ENCODE data around the gene IL1RAP.

The IL1RAP gene

DNA sequence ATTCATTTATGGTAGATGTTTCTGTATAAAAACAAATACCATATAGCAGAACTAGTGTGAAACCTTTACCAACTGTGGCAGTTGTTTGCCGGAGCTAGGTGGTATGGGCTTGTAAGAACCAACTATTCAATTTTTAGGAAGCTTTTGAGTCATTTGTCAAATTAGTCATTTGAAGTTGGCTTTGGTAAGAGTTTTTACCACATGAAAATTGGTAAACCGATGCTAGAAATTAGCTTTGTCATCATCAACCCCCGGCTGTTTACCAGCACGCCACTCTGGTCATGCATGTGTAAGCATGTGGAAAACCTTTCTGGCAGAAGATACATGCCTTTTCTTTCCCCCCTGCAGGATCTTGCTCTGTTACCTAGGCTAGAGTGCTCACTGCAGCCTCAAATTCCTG is 63.3 kb downstream of the IL1RAP start:
- no peak for DNase-seq (ENCODE audit: low spot score)

DNA sequence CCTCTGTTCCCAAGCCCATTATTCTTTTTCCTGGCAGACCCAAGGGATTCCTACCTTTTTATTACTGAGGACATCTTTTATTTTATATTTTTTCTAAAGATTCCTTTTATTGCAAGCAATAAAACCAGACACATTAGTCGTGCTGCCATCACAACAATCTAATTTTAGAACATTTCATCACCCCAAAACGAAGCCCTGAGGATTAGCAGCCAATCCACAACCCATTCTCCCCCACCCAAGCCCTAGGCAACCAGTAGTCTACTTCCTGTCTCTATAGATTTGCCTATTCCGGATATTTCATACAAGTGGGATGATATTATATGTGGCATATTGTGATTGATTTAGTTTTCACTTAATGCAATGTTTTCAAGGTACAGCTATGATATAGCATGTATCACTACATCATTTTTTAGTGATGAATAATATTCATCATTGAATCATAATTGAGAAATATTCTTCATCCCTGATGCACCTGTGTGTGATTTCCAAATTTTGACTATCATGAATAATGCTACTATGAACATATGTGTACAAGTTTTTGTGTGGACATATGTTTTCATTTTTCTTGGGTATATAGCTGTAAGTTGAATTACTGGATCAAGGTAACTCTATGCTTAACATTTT is 65.7 kb downstream of the IL1RAP start:
- DNase-seq (ENCODE audit: low spot score): no peak

- no peak for DNase-seq (ENCODE audit: low spot score)
Measured at GRCh38 chr3:190580417-190580816, 66.5 kb downstream of the IL1RAP start.

DNA sequence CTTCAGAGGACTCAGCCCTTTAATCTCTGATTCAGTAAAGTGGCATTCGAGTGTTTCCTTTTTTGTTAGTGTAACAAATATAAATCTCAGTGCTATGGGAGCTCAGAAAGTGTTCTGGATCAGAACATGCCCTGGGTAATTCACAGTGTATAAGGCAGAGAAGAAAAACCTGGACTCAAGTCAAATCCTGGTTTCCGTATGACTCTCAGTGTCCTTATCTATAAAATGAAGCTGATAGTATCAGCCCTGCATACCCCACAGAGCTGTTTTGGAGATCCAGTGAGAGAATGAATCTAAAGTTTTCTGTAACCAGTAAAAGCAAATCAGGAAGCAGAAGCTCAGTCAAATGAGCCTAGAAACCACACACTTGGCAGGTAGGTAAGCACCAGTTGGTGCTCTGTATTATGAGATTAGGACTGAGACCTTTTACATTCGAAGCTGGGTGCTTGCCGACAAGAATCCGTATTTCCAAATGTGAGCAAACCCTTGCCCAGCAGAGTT is 67.2 kb downstream of the IL1RAP start:
- DNase-seq (ENCODE audit: low spot score): no peak

DNA sequence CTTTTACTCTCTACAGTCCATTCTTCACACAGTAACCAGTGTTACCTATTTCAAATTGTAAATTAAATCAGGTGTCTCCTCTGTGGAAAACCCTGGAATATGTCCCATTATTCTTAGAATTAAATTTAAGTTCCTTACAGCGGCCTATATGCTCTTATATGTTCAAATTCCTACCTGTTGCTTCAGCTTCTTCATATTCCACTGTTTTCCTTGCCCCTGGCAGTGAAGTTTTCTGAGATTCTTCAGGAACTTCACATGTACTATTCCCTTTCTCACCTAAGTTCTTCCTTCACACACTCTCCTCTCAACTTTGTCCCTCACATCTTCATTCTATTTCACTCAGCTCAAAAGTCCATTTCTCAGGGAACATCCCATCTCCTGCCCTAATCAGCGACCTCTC is 68.8 kb downstream of the IL1RAP start:
- no peak for DNase-seq (ENCODE audit: low spot score)

DNA sequence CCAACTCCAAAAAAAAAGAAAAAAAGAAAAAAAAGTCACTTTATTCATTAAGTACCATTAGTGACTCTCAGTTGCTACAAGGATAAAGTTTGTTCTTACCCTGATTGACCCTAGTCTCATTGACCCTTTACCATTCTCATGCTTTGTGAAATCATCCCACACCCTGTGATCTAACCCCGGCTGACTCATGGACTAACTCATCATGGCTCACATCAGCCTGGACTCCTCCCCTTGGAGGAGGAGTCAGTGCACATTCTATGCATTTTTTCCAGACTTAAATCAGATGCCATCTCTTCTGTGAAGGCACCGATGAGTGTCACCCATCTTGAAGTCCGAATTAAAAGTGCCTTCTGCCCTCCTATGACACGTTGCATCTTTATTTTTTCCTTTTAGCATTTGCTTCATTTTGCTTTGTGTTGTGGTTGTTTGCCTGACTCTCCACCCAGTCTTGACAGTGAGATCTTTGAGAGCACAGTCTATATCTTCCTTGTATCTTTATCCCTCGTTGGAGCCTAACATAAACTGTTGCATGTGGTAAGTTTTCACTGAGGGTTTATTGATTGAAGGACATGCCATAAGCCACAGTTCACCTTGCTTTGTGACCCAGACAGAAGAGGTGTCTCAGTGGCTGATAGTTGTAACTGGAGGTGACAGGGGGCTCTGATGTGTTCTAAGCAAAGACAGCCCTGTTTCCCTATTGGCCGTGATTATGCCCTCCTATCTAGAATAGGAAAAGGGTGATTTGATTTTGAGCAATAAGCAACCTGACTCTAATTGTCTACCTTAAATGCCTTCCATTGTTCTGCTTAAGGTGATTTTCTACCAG is 72.1 kb downstream of the IL1RAP start:
- peak; percentile 87 for DNase-seq (ENCODE audit: low spot score)

DNA sequence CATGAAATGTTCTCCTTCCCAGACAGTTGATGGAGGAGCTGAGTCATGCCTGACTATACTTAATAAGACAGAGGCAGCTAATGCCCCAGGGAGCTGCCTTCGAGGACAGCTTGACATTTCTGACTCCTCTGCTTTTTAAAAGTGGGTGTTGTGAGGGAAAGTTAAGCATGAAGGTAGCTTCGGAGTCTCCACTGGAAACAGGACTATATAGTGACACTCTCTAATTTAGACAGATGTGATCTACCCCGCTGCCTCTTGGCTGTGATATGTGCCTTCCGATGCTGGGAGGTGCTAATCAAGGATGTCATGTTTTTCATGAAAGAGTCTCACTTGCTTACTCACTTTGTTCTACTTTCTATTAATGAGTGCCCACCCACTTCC is 72.7 kb downstream of the IL1RAP start:
- DNase-seq (ENCODE audit: low spot score): peak; percentile 73

GRCh38 chr3:190588570-190588969 is 74.7 kb downstream of the IL1RAP start:
- no peak for DNase-seq (ENCODE audit: low spot score)

DNA sequence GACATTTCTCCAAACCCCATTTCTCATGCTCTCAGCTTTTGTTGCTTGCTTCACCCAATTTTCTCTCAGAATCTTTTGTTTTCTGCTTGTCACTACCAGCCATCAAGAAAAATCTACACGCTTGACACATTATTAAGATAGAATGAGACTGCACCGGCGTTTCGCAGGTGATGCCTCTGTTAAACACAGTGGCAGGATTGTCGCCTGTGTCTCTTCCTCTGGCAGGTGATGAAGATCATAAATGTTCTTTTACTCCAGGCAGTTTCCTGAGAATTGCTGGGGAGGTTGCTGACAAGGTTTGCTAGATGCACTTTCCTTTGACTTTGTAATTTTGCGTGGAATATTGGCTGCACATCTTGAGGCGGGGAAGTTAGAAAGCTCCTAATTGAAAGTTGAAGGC is 75.4 kb downstream of the IL1RAP start:
- no peak for DNase-seq (ENCODE audit: low spot score)

- DNase-seq (ENCODE audit: low spot score): no peak
Measured at GRCh38 chr3:190591080-190591479, 77.2 kb downstream of the IL1RAP start.

DNA sequence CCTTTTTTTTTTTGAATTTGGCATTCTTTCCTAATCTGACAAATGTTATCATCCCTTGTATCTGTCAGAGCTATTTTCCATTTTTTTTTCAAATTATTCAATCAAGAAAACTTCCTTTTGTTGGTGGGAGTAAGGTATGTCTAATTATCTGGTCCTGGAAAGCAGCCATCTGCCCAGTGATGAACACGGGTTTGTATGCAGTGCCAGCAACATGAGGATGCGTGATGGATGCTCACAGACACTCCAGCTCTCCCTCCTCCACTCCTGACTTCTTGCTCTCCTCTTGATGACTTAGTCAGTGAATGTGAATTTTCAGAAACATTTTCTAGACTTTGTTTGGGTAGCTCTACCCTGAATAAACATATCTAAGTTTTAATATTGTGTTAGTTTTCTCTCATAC is 79.2 kb downstream of the IL1RAP start:
- no peak for DNase-seq (ENCODE audit: low spot score)

DNA sequence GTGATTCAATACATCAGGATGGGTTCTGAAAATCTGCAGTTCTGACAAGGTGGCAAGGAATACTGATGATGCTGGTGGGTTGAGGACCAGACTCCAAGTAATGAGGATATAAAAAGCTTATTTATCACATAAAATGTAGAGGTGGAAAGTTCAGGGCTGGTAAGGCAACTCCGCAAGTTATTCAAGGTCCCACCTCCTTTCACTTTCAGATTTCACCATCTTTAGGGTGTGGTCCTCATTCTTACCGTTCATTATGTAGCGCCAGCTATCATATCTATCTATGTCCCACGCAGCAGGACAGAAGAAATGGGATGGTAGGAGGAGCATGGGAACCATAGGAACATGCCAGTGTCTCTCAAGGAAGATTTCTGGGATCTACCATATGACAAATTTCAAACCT is 80.3 kb downstream of the IL1RAP start:
- no peak for DNase-seq (ENCODE audit: low spot score)

DNA sequence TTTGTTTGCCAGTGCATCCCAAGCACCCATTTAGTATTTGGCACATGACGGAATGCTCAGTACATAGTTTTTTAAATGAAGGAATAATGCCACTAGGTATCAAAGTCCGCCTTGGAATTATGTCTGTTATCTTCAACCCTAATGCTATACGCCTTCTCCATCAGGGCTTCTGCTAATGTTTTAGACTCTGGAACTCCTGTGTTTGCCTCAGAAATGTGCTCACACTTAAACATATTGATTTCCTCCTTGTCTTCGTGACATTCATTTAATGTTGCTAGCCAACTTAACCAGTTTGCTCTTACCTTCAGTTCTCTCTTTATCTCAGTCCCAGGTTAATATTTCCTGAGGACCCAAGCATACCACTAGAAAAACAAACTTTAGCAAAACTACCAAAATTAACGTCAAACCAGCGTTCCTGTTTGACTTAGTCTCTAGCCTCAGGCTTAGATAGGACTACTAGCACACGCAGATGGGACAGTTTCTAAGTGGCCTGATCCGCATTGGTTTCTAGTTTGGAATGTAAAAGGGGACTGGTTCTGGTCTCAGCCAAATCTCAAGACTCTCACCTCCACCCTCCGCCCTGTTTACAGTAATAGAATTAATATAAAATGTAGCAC is 81.4 kb downstream of the IL1RAP start:
- DNase-seq (ENCODE audit: low spot score): no peak

GRCh38 chr3:190595807-190596206 is 81.9 kb downstream of the IL1RAP start:
- DNase-seq (ENCODE audit: low spot score): no peak

DNA sequence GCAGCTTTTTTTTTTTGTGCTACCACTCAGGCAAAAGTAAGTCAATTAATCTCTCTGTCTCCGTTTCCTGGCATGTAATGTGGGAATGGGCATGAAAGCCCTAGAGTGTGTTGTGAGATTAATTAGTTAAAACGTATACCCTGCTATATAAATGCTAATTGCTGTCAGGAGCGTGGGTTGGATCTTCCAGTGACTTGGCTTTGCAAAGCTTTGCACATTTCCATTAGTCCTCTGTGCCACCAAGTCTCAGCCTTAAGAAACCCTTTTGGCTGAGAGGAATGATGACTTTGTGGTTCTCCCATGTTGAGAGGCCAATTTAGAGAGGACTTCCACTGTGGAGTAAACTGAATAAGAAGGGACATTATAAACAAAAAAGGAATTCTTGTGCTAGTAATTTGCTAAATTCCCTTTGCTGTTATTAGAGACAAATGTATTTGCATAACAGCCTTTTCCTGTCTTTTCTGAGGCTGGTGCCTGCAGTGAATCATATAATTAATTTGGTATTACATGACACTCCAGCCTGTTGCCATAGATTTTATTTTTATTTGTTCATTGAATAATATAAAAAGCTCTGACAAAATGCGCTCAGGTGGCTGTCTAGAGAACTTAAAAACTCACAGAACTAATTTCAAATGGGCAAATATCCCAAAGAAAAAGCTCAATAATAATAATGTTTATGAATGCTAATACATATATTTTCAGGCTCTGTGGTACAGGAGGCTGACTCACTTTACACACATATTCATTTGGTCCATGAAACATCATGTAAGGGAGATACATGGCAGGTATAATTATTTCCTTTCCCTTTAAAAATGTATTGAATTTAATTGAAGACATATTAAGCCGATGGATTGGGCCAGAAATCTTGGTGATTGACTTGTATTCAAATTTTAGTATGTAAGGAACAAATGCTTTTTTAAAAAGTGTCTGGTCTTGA is 82.7 kb downstream of the IL1RAP start:
- DNase-seq (ENCODE audit: low spot score): no peak

- no peak for DNase-seq (ENCODE audit: low spot score)
Measured at GRCh38 chr3:190597291-190597690, 83.4 kb downstream of the IL1RAP start.

DNA sequence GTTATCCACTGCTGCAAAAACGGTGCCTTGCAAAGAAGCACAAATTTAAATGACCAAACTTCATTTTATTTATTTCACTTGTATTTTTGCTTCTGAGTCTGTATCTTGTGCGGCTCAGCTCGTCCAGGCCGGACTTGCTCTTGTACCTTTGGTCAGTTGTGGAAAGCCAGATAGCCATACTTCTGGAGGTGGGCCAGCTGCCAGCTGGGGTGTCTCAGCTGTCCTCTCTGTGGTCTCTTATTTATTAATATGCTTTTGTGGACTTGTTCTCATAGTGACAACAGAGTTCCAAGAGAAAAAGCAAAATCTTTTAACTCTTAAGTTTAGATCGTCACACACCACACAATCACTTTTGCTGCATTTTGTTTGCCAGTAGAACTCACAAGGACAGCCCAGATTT is 87.7 kb downstream of the IL1RAP start:
- DNase-seq (ENCODE audit: low spot score): no peak

- no peak for DNase-seq (ENCODE audit: low spot score)
Measured at GRCh38 chr3:190605385-190605784, 91.5 kb downstream of the IL1RAP start.

- DNase-seq (ENCODE audit: low spot score): no peak
Measured at GRCh38 chr3:190606596-190606995, 92.7 kb downstream of the IL1RAP start.

- DNase-seq (ENCODE audit: low spot score): no peak
Measured at GRCh38 chr3:190607021-190607420, 93.1 kb downstream of the IL1RAP start.

GRCh38 chr3:190608850-190609589 is 95.1 kb downstream of the IL1RAP start:
- DNase-seq (ENCODE audit: low spot score): no peak

All from kidney tubule cell (primary cell).